NB4 (cell line): ENCODE measurements around the gene PGPEP1.
A peak's percentile ranks its signal among the peaks of the same experiment; 100 is the strongest.

Experiments used
- CTCF ChIP-seq: IDR thresholded peaks from one replicate; pipeline ENCODE4 v1.5.1; 2012; ENCODE audit warnings: low read depth, low read length
- MYC ChIP-seq: IDR thresholded peaks from 2 replicates; pipeline ENCODE4 v1.6.1; 2011; ENCODE audit warnings: low read depth, low read length
- POLR2A ChIP-seq: IDR thresholded peaks from 2 replicates; pipeline ENCODE4 v1.6.1; 2011; ENCODE audit warnings: mild to moderate bottlenecking; ENCODE audit not compliant: insufficient read length; ENCODE audit errors: extremely low read depth

GRCh38 chr19:18418029-18418482, 77.7 kb downstream of the PGPEP1 start:
- TF ChIP-seq CTCF: no peak
- TF ChIP-seq MYC: peak; percentile 4; the same call in 1 of the 2 replicates
- no peak for TF ChIP-seq POLR2A
